H9 (cell line): ENCODE measurements around the gene AMY2B. TPM values are rescaled to one million over a fixed set of nuclear protein-coding genes. Genes with fewer than 3 reads are reported as not detected.

Experiments used
- DNase-seq: peaks from one replicate; pipeline ENCODE4 v3.0.0-alpha.2; 2017
- H2AFZ ChIP-seq: one replicate; pipeline ENCODE4 v1.6.1; 2013; ENCODE audit warnings: mild to moderate bottlenecking, low read length, control low read depth, moderate library complexity
- H2AK5ac ChIP-seq: 2 replicates; pipeline ENCODE4 v1.6.1; 2013; ENCODE audit warnings: low read length, control low read depth, mixed read lengths; ENCODE audit not compliant: insufficient read length
- H2BK120ac ChIP-seq: one replicate; pipeline ENCODE4 v1.6.1; 2013; ENCODE audit warnings: low read depth, mild to moderate bottlenecking, low read length, control low read depth, inconsistent platforms; ENCODE audit not compliant: poor library complexity, severe bottlenecking
- H2BK12ac ChIP-seq: 2 replicates; pipeline ENCODE4 v1.6.1; 2013; ENCODE audit warnings: low read length, control low read depth, mixed read lengths, low read depth; ENCODE audit not compliant: insufficient read length
- H2BK15ac ChIP-seq: 2 replicates; pipeline ENCODE4 v1.6.1; 2013; ENCODE audit warnings: low read depth, low read length, control low read depth
- H2BK20ac ChIP-seq: one replicate; pipeline ENCODE4 v1.6.1; 2013; ENCODE audit warnings: low read depth, mild to moderate bottlenecking, low read length, control low read depth, inconsistent platforms; ENCODE audit not compliant: poor library complexity, severe bottlenecking
- H2BK5ac ChIP-seq: 2 replicates; pipeline ENCODE4 v1.6.1; 2013; ENCODE audit warnings: low read length, control low read depth, mixed read lengths; ENCODE audit not compliant: insufficient read length
- H3K14ac ChIP-seq: 2 replicates; pipeline ENCODE4 v1.6.1; 2013; ENCODE audit warnings: low read length, control low read depth; ENCODE audit not compliant: insufficient read depth
- H3K18ac ChIP-seq: 2 replicates; pipeline ENCODE4 v1.6.1; 2013; ENCODE audit warnings: low read depth, mild to moderate bottlenecking, mixed read lengths, low read length, control low read depth; ENCODE audit not compliant: insufficient read length
- H3K23ac ChIP-seq: 2 replicates; pipeline ENCODE4 v1.6.1; 2013; ENCODE audit warnings: low read length, control low read depth, mixed read lengths, low read depth; ENCODE audit not compliant: insufficient read length
- H3K23me2 ChIP-seq: 2 replicates; pipeline ENCODE4 v1.6.1; 2013; ENCODE audit warnings: low read depth, mild to moderate bottlenecking, mixed read lengths, low read length, control low read depth; ENCODE audit not compliant: insufficient read length, poor library complexity, severe bottlenecking
- H3K27ac ChIP-seq: 2 replicates; pipeline ENCODE4 v1.5.1; 2013; ENCODE audit warnings: low read length, control low read depth, mixed read lengths, low read depth; ENCODE audit not compliant: insufficient read length
- H3K27me3 ChIP-seq: 2 replicates; pipeline ENCODE4 v1.6.1; 2013; ENCODE audit warnings: low read length, control low read depth, inconsistent platforms; ENCODE audit not compliant: insufficient read depth
- H3K4ac ChIP-seq: 2 replicates; pipeline ENCODE4 v1.6.1; 2013; ENCODE audit warnings: low read depth, mild to moderate bottlenecking, control low read depth, inconsistent platforms, low read length, moderate library complexity
- H3K4me1 ChIP-seq: 2 replicates; pipeline ENCODE4 v1.6.1; 2013; ENCODE audit warnings: low read length, control low read depth, inconsistent platforms; ENCODE audit not compliant: insufficient read depth
- H3K4me2 ChIP-seq: 2 replicates; pipeline ENCODE4 v1.6.1; 2013; ENCODE audit warnings: low read length, control low read depth, mixed read lengths; ENCODE audit not compliant: insufficient read length, insufficient read depth
- H3K56ac ChIP-seq: 2 replicates; pipeline ENCODE4 v1.6.1; 2013; ENCODE audit warnings: low read depth, mild to moderate bottlenecking, mixed read lengths, low read length, control low read depth; ENCODE audit not compliant: insufficient read length
- H3K79me1 ChIP-seq: 2 replicates; pipeline ENCODE4 v1.6.1; 2013; ENCODE audit warnings: low read depth, mild to moderate bottlenecking, moderate library complexity, low read length, control low read depth, inconsistent platforms; ENCODE audit not compliant: insufficient read depth, poor library complexity, severe bottlenecking
- H3K79me2 ChIP-seq: 2 replicates; pipeline ENCODE4 v1.6.1; 2013; ENCODE audit warnings: low read length, control low read depth, inconsistent platforms; ENCODE audit not compliant: insufficient read depth
- H3K9ac ChIP-seq: 2 replicates; pipeline ENCODE4 v1.6.1; 2013; ENCODE audit warnings: low read length, control low read depth, mixed read lengths; ENCODE audit not compliant: insufficient read length; ENCODE audit errors: extremely low read depth
- H3K9me3 ChIP-seq: one replicate; pipeline ENCODE4 v1.6.1; 2013; ENCODE audit warnings: low read depth, low read length, inconsistent platforms; ENCODE audit not compliant: control insufficient read depth
- H3T11ph ChIP-seq: one replicate; pipeline ENCODE4 v1.6.1; 2013; ENCODE audit warnings: mild to moderate bottlenecking, low read length, control low read depth, inconsistent platforms
- H4K20me1 ChIP-seq: one replicate; pipeline ENCODE4 v1.6.1; 2013; ENCODE audit not compliant: control insufficient read depth, insufficient read length, insufficient read depth
- H4K5ac ChIP-seq: 2 replicates; pipeline ENCODE4 v1.6.1; 2013; ENCODE audit warnings: low read depth, mild to moderate bottlenecking, mixed read lengths, low read length, control low read depth; ENCODE audit not compliant: insufficient read length
- H4K8ac ChIP-seq: replicated peaks from 2 replicates; pipeline ENCODE4 v1.6.1; 2013; ENCODE audit warnings: low read length, control low read depth, mixed read lengths, low read depth; ENCODE audit not compliant: insufficient read length
- H4K91ac ChIP-seq: 2 replicates; pipeline ENCODE4 v1.6.1; 2013; ENCODE audit warnings: low read depth, mild to moderate bottlenecking, moderate library complexity, mixed read lengths, low read length, control low read depth; ENCODE audit not compliant: insufficient read length
- H3K27ac Mint-ChIP-seq, 3 experiments: 2 replicates in 2 of 3; 3 replicates in 1 of 3; pipeline ENCODE4 v1.8.0; 2020 to 2021; ENCODE audit warnings: mixed read lengths in 3 of 3, mild to moderate bottlenecking in 1 of 3, moderate library complexity in 1 of 3
- H3K27me3 Mint-ChIP-seq: 2 replicates; pipeline ENCODE4 v1.8.0; 2021; ENCODE audit warnings: low read depth, mild to moderate bottlenecking, moderate library complexity, mixed read lengths
- H3K36me3 Mint-ChIP-seq, 3 experiments: 2 replicates in 2 of 3; 3 replicates in 1 of 3; pipeline ENCODE4 v1.8.0; 2020 to 2021; ENCODE audit warnings: low read depth in 3 of 3, mixed read lengths in 3 of 3; ENCODE audit not compliant: insufficient read depth in 1 of 3
- H3K4me1 Mint-ChIP-seq, 2 experiments: 2 replicates each; pipeline ENCODE4 v1.8.0; 2020; ENCODE audit warnings: mixed read lengths in 2 of 2
- H3K4me3 Mint-ChIP-seq, 2 experiments: 2 replicates in 1 of 2; 3 replicates in 1 of 2; pipeline ENCODE4 v1.8.0; 2020 to 2021; ENCODE audit warnings: mild to moderate bottlenecking in 2 of 2, mixed read lengths in 2 of 2, moderate library complexity in 1 of 2
- H3K9me3 Mint-ChIP-seq, 2 experiments: 2 replicates in 1 of 2; 3 replicates in 1 of 2; pipeline ENCODE4 v1.8.0; 2020; ENCODE audit warnings: mild to moderate bottlenecking in 2 of 2, mixed read lengths in 2 of 2, moderate library complexity in 1 of 2
- CTCF ChIP-seq: fragments of 200-600 bp; sonication (generic); conservative IDR thresholded peaks from 3 replicates; pipeline ENCODE4 v1.8.0; 2021; ENCODE audit warnings: antibody characterized with exemption, mild to moderate bottlenecking
- WGBS: extraction: QIAGEN DNeasy Blood & Tissue Kit; methylation state at CpG from one replicate; pipeline ENCODE4 v1.1.7; 2013; ENCODE audit warnings: missing lambda C conversion rate, low lambda C conversion rate, mixed read lengths; ENCODE audit not compliant: insufficient read length; ENCODE audit errors: extremely low coverage; 5-methylcytosine and 5-hydroxymethylcytosine counted together
- total RNA-seq: library from RNA; stranded (reverse); gene quantifications from 2 replicates; pipeline ENCODE4 v1.2.1, GENCODE V29; 2021

AMY2B gene
- total RNA-seq, 1 experiment from 2014 or later: 0.90 TPM

GRCh38 chr1:103541431-103541830, 30.0 kb upstream of the AMY2B start:
- no peak overlapping the region for H3K18ac ChIP-seq
- DNase-seq: no peak
- Mint-ChIP-seq H3K4me3 (no peak overlapping the region), H3K36me3 (peaks cover 10 to 60% (median 50%) of the 10 kb centered on the region in 3 experiments; a peak in 5 of 7 replicates), H3K27ac (no peak overlapping the region), H3K9me3 (no peaks in the 10 kb centered on the region), H3K27me3 (no peaks in the 10 kb centered on the region), H3K4me1 (no peaks in the 10 kb centered on the region)
- no peaks in the 10 kb centered on the region for H3K27me3 ChIP-seq
- H4K5ac ChIP-seq: no peak overlapping the region
- H3K4me1 ChIP-seq: no peaks in the 10 kb centered on the region
- no peak overlapping the region for H2BK20ac ChIP-seq
- H3K27ac ChIP-seq: no peak overlapping the region
- H2BK12ac ChIP-seq: no peak overlapping the region
- no peaks in the 10 kb centered on the region for H3K9me3 ChIP-seq
- no peak overlapping the region for H3K56ac ChIP-seq
- no peaks in the 10 kb centered on the region for H3K79me1 ChIP-seq
- H4K8ac ChIP-seq: no peak overlapping the region
- no peaks in the 10 kb centered on the region for H4K20me1 ChIP-seq
- no peak overlapping the region for H2AFZ ChIP-seq
- H3K9ac ChIP-seq: no peak overlapping the region
- no CpG with 5 or more reads among the region's 3 CpGs for WGBS
- H4K91ac ChIP-seq: no peak overlapping the region
- H2BK120ac ChIP-seq: no peak overlapping the region
- H3T11ph ChIP-seq: no peak overlapping the region
- H3K23me2 ChIP-seq: no peaks in the 10 kb centered on the region
- H3K79me2 ChIP-seq: no peaks in the 10 kb centered on the region
- H3K23ac ChIP-seq: no peak overlapping the region
- no peak overlapping the region for H2AK5ac ChIP-seq
- H3K4me2 ChIP-seq: no peak overlapping the region
- H3K14ac ChIP-seq: no peak overlapping the region
- no peak overlapping the region for H2BK5ac ChIP-seq
- H3K4ac ChIP-seq: no peak overlapping the region
- TF ChIP-seq CTCF: no peak
- H2BK15ac ChIP-seq: no peak overlapping the region
